Endometrial microvascular endothelial cells (primary cell): Measurements from ENCODE around the gene CMTM5. TPM values are rescaled to one million over a fixed set of nuclear protein-coding genes. Genes with fewer than 3 reads are reported as not detected.
"Not testable (repeated sequence)": the region's sequence is repeated elsewhere in the genome, so short reads cannot be mapped to it uniquely, and the experiment has no call there.

ENCODE experiments used
- in situ Hi-C: cut with HindIII; loops from 2 replicates; pipeline ENCODE4 v1.10.0; 2017; ENCODE audit warnings: low sequenced_read_pairs, low pct_unique_long_range_greater_than_20kb; ENCODE audit errors: inconsistent ontology term
- total RNA-seq: library from RNA; depleted of rRNA; stranded (reverse); fragments of >200 nt; gene quantifications from one replicate; pipeline ENCODE4 v1.2.3, GENCODE V29; 2015; ENCODE audit errors: inconsistent ontology term

CMTM5 gene
- total RNA-seq, 1 donor from 2014 or later = not detected

GRCh38 chr14:23375527-23376251 lies 1.2 kb upstream of the CMTM5 start:
- in situ Hi-C loops = no loop called here

DNA sequence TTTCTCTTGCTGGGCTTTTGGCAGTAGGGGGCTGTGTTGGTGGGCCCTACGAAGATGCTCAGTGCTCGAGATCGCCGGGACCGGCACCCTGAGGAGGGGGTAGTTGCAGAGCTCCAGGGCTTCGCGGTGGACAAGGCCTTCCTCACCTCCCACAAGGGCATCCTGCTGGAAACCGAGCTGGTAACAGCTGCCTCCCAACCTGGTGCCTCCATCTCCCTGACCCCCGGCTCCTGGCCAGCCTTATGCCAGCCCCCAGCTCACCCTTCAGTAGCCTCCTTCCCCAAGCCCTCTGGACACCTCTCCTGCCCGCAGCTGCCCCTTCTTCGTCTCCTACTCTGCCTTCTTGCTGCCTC lies 328 bp downstream of the CMTM5 start:
- in situ Hi-C loops = no loop called here

- in situ Hi-C loops = no loop called here
Observed at GRCh38 chr14:23377573-23378563, 1.0 kb downstream of the CMTM5 start.

GRCh38 chr14:23378612-23379220 lies 1.9 kb downstream of the CMTM5 start:
- in situ Hi-C loops = no loop called here

DNA sequence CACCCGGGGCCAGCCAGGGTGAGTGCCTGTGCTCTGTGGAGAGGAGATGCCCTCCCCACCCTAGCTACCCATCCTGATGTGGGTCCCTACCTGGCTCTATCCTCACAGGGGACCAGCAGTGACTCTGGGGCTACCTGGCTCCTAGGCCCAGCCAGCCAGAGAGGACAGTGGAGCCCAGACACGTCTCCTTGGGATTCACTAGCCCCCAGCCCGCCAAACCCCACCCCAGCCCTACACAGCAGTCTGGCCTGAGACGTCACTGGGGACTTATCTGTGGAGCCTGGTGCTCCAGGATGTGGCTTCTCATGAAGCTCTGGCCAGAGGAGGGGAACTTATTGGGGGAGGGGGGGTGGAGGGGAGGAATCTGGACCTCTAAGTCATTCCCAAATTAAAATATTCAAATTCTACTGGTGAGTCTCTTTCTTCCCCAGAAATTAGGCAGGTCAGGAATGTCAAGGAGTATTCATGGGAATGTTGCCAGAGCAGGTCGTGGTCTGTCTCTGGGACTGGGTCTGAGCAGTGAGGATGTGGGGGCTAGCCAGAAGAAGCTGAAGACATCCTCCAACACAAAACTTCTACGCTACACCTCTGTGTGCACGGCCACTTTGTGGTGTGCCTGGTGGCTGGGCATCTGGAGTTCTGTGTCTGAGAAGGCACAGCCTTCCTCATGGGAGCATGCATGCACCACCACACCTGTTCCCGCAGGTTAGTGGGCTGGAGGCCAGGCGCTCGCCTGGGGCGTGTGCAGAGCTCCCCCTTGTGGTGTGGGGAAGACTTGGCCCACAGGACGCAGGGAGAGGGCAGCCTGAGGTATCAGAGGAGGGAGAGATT lies 2.7 kb downstream of the CMTM5 start:
- in situ Hi-C loops = no loop called here

GRCh38 chr14:23380197-23380914 lies 3.5 kb downstream of the CMTM5 start:
- in situ Hi-C loops = no loop called here

DNA sequence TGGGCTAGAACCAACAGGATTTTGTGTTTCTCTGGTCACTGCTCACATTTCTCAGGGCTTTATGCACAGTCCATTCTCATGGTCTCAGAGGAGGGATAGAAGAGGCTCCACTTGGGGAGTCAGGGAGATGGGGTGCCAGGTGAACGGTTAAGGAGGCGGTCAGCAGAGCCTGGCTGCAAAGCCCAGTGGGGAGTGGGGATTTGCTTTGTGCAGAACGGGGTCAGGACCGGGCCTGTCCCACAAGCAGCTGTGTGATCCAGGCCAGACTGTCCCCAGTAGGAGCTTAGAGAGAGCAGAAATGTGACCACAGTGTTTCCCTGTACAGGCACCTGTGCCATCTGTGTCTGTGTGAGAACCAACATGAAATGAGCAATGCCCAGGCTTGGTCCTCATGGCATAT lies 4.1 kb downstream of the CMTM5 start:
- in situ Hi-C loops = no loop called here

- in situ Hi-C loops = no loop called here
Observed at GRCh38 chr14:23381871-23382270, 5.0 kb downstream of the CMTM5 start.

DNA sequence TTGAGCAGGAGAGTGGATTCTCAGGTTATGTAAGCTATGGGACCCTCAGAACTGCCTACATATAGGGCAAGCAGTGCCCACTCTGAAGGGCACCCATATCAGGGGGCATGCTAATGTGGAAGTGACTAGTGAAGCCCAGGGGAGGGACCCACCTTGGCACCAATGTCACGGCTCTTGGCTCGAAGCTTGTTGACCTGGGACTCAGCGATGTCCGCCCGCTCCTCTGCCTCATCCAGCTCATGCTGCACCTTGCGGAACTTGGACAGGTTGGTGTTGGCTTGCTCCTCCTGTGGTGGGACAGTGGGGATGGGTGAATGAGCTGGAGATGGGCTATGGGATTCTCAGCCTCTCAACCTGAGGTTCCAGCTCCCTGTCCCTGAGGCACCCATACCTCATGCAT lies 5.4 kb downstream of the CMTM5 start:
- in situ Hi-C loops = no loop called here

DNA sequence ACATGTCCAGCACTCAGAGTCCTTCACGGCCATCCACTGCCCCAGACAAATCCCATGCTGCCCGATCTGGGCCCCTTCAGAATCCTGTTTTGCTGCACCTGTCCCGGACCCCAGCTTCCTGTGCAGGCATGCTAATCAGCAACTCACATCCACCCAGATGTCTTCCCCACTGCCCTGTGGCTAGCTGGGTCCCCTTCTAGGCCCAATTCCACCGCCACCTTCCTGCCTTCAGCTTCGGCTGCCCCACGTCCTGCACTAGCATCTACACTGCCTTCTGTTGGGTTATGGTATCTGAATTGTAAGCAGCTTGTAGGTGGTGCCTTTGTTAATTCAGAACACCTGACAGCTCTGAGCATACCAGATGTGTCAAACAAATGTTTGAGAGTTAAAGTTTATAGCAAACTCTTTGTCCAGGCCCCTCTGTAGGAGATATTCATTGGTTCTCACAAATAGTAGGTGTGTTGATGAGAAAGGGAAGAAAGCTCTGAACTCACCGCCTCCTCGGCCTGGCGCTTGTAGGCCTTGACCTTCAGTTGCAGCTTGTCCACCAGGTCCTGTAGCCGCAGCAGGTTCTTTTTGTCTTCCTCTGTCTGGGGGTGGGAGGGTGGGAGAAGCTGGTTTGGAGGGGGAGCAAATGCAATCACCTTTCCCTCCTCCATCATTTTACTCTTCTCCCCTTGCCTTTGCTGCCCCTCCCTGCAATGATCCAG lies 6.0 kb downstream of the CMTM5 start:
- in situ Hi-C loops = no loop called here

- in situ Hi-C loops = no loop called here
Observed at GRCh38 chr14:23384364-23385080, 7.7 kb downstream of the CMTM5 start.

DNA sequence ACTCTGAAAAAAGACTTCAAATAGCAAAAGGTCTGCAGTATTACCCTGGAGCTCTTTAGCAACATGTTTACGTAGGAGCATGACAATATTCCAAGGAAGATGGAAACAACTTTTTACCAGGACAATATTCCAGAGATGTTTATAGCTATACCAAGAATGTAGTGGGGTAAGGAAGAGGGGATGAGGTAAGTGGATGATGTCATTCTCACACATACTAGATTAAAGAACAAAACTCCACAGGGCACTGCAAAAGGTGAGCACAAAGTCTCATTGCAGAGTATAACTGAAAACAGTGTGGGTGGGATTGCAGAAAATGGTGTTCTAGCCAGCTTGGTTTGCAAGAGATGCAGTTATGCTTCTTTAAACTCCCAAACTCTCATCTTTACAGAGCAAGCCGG lies 8.4 kb downstream of the CMTM5 start:
- in situ Hi-C loops = no loop called here

- in situ Hi-C loops = no loop called here
Observed at GRCh38 chr14:23385642-23386265, 8.9 kb downstream of the CMTM5 start.

DNA sequence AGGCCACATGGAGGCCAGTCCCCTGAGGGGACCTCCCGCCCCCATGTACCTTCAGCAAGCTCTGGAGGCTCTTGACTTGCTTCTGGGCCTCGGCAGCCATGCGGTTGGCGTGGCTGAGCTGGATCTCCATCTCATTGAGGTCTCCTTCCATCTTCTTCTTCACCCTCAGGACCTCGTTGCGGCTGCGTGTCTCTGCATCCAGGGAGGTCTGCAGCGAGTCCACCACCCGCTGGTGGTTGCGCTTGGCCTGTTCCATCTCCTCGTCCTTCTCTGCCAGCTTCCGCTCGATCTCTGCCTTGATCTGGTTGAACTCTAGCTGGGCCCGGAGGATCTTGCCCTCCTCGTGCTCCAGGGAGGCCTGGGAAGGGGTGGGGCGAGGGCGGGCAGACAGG lies 9.4 kb downstream of the CMTM5 start:
- in situ Hi-C loops = not testable (repeated sequence)

DNA sequence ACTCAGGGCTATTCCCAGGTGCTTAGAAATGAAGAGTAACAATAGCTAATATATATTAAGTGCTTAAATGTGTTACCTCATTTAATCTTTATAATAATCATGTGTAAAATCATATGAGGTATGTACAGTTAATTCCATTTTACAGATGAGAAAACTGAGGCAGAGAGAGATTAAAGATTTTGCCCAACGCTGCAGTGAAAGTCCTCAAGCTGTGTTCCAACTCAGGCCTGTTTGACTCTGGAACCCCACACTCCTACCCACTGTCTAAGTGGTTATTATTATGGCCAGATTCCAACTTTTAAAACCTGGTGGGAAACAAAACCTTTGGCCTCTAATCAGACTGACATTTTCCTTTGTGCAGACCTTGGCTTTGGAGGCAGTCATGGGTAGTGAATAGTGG lies 10.2 kb downstream of the CMTM5 start:
- in situ Hi-C loops = no loop called here

DNA sequence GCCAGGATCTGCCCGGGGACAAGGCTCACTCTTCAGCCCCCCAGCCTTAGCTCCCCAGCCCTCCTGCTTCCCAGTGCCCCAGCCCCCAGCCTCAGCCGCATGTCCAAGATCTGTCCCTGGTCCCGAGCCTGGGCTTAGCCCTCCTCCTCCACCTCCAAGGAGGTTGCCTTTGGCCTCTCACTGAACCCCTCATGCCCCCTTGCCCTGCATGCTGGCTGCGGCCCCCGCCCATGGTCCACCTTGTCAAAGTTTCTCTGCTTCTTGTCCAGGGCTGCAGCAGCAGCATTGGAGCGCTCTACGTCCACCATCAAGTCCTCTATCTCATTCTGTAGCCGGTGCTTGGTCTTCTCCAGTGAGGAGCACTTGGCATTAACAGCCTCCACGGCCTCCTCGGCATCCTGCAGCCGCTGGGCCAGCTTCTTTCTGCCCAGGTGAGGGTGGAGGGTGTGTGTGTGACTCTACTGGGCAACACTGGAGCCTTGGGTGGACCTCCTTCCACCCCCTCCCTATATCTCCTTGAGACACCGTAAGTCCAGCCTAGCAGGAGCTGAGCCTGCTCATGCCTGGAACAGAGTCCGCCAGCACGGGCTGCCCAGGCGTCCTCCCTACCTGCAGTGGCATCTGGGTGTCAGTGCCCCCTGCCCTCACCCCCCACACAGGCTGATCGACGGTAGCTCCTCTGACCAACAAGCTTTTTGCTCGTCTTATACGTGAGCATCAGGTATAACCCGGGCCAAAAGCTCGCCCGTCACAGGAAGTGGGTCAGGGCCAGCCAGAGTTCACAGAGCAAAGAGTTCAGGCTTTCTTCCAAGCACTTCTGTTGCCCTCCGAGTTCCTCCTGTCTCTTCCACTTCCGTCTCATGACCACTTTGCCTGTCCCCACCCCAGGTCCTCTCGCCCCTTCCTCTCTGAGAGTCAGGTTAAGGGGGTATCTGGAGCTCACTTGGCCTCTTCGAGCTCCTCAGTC lies 11.4 kb downstream of the CMTM5 start:
- in situ Hi-C loops = no loop called here
